ENCODE results near the gene EPAS1.
A peak's percentile ranks its signal among the peaks of the same experiment; 100 is the strongest.

DNA sequence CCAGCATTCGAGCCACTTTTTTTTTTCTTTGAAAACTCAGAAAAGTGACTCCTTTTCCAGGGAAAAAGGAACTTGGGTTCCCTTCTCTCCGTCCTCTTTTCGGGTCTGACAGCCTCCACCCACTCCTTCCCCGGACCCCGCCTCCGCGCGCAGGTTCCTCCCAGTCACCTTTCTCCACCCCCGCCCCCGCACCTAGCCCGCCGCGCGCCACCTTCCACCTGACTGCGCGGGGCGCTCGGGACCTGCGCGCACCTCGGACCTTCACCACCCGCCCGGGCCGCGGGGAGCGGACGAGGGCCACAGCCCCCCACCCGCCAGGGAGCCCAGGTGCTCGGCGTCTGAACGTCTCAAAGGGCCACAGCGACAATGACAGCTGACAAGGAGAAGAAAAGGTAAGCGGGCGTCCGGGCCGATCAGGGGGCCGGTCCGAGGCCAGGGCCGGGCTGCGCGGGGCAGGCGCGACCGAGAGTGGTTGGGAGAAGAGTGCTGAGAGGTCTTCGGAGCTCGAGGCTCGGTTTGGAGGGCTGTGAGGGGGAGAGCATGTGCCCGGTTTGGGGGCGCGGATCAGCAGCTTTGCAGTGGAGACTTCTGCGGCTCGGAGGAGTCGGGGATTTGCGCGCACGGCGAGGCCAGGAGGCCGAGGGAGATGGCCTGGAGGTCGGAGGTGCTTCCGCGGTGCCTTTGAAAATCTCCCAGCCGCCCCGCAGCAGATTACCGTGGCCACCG, 502 bp downstream of the EPAS1 start:
- TF ChIP-seq ZNF589 (CRISPR knock-in tag; IDR thresholded peaks at IDR 0.05; ENCODE audit: low read depth): no peak
- TF ChIP-seq RFX5 (IDR thresholded peaks at IDR 0.05; ENCODE audit: low read depth, low read length): no peak
- TF ChIP-seq, protein P1, sequence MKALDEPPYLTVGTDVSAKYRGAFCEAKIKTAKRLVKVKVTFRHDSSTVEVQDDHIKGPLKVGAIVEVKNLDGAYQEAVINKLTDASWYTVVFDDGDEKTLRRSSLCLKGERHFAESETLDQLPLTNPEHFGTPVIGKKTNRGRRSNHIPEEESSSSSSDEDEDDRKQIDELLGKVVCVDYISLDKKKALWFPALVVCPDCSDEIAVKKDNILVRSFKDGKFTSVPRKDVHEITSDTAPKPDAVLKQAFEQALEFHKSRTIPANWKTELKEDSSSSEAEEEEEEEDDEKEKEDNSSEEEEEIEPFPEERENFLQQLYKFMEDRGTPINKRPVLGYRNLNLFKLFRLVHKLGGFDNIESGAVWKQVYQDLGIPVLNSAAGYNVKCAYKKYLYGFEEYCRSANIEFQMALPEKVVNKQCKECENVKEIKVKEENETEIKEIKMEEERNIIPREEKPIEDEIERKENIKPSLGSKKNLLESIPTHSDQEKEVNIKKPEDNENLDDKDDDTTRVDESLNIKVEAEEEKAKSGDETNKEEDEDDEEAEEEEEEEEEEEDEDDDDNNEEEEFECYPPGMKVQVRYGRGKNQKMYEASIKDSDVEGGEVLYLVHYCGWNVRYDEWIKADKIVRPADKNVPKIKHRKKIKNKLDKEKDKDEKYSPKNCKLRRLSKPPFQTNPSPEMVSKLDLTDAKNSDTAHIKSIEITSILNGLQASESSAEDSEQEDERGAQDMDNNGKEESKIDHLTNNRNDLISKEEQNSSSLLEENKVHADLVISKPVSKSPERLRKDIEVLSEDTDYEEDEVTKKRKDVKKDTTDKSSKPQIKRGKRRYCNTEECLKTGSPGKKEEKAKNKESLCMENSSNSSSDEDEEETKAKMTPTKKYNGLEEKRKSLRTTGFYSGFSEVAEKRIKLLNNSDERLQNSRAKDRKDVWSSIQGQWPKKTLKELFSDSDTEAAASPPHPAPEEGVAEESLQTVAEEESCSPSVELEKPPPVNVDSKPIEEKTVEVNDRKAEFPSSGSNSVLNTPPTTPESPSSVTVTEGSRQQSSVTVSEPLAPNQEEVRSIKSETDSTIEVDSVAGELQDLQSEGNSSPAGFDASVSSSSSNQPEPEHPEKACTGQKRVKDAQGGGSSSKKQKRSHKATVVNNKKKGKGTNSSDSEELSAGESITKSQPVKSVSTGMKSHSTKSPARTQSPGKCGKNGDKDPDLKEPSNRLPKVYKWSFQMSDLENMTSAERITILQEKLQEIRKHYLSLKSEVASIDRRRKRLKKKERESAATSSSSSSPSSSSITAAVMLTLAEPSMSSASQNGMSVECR (CRISPR knock-in tag; IDR thresholded peaks at IDR 0.05): peak; percentile 55; the same call in 1 of the 2 replicates
- TF ChIP-seq ZNF23 (CRISPR knock-in tag; IDR thresholded peaks at IDR 0.05): no peak
- TF ChIP-seq SMAD4 (CRISPR knock-in tag; conservative IDR thresholded peaks at IDR 0.05): peak; percentile 26
- TF ChIP-seq TFAM (CRISPR knock-in tag; conservative IDR thresholded peaks at IDR 0.05): no peak
- TF ChIP-seq, protein P2, sequence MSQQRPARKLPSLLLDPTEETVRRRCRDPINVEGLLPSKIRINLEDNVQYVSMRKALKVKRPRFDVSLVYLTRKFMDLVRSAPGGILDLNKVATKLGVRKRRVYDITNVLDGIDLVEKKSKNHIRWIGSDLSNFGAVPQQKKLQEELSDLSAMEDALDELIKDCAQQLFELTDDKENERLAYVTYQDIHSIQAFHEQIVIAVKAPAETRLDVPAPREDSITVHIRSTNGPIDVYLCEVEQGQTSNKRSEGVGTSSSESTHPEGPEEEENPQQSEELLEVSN (IDR thresholded peaks at IDR 0.05; ENCODE audit: borderline replicate concordance in 1 of 2, extremely low read depth in 1 of 2, insufficient read depth in 1 of 2, insufficient read length in 1 of 2, low read depth in 1 of 2, low read length in 1 of 2, poor library complexity in 1 of 2, severe bottlenecking in 1 of 2): peak in 1 of 2 experiments; percentile 37
- TF ChIP-seq, protein P3, sequence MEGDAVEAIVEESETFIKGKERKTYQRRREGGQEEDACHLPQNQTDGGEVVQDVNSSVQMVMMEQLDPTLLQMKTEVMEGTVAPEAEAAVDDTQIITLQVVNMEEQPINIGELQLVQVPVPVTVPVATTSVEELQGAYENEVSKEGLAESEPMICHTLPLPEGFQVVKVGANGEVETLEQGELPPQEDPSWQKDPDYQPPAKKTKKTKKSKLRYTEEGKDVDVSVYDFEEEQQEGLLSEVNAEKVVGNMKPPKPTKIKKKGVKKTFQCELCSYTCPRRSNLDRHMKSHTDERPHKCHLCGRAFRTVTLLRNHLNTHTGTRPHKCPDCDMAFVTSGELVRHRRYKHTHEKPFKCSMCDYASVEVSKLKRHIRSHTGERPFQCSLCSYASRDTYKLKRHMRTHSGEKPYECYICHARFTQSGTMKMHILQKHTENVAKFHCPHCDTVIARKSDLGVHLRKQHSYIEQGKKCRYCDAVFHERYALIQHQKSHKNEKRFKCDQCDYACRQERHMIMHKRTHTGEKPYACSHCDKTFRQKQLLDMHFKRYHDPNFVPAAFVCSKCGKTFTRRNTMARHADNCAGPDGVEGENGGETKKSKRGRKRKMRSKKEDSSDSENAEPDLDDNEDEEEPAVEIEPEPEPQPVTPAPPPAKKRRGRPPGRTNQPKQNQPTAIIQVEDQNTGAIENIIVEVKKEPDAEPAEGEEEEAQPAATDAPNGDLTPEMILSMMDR (IDR thresholded peaks at IDR 0.05 in 2 of 3, conservative IDR thresholded peaks at IDR 0.05 in 1 of 3; ENCODE audit: insufficient read depth in 2 of 3, low read depth in 1 of 3, low read length in 3 of 3): peak in 2 of 3 experiments; percentile 23 to 75; a peak in 2 of 6 replicates
- no peak for TF ChIP-seq CHD2 (IDR thresholded peaks at IDR 0.05; ENCODE audit: low read depth, low read length)
- TF ChIP-seq ZNF77 (CRISPR knock-in tag; IDR thresholded peaks at IDR 0.05): no peak
- TF ChIP-seq, protein P4, sequence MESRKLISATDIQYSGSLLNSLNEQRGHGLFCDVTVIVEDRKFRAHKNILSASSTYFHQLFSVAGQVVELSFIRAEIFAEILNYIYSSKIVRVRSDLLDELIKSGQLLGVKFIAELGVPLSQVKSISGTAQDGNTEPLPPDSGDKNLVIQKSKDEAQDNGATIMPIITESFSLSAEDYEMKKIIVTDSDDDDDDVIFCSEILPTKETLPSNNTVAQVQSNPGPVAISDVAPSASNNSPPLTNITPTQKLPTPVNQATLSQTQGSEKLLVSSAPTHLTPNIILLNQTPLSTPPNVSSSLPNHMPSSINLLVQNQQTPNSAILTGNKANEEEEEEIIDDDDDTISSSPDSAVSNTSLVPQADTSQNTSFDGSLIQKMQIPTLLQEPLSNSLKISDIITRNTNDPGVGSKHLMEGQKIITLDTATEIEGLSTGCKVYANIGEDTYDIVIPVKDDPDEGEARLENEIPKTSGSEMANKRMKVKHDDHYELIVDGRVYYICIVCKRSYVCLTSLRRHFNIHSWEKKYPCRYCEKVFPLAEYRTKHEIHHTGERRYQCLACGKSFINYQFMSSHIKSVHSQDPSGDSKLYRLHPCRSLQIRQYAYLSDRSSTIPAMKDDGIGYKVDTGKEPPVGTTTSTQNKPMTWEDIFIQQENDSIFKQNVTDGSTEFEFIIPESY (CRISPR knock-in tag; IDR thresholded peaks at IDR 0.05): no peak
- TF ChIP-seq, protein P5, sequence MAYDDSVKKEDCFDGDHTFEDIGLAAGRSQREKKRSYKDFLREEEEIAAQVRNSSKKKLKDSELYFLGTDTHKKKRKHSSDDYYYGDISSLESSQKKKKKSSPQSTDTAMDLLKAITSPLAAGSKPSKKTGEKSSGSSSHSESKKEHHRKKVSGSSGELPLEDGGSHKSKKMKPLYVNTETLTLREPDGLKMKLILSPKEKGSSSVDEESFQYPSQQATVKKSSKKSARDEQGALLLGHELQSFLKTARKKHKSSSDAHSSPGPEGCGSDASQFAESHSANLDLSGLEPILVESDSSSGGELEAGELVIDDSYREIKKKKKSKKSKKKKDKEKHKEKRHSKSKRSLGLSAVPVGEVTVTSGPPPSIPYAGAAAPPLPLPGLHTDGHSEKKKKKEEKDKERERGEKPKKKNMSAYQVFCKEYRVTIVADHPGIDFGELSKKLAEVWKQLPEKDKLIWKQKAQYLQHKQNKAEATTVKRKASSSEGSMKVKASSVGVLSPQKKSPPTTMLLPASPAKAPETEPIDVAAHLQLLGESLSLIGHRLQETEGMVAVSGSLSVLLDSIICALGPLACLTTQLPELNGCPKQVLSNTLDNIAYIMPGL (CRISPR knock-in tag; IDR thresholded peaks at IDR 0.05): no peak
- no peak for TF ChIP-seq MCM3 (IDR thresholded peaks at IDR 0.05)
- TF ChIP-seq, protein P6, sequence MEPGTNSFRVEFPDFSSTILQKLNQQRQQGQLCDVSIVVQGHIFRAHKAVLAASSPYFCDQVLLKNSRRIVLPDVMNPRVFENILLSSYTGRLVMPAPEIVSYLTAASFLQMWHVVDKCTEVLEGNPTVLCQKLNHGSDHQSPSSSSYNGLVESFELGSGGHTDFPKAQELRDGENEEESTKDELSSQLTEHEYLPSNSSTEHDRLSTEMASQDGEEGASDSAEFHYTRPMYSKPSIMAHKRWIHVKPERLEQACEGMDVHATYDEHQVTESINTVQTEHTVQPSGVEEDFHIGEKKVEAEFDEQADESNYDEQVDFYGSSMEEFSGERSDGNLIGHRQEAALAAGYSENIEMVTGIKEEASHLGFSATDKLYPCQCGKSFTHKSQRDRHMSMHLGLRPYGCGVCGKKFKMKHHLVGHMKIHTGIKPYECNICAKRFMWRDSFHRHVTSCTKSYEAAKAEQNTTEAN (CRISPR knock-in tag; IDR thresholded peaks at IDR 0.05): no peak
